ENCODE results near the gene PRKCH. TPM values are rescaled to one million over a fixed set of nuclear protein-coding genes. Genes with fewer than 3 reads are reported as not detected.

The PRKCH gene
- total RNA-seq, 1 experiment from 2014 or later = 170 TPM

GRCh38 chr14:61586544-61587055 is 265.2 kb downstream of the PRKCH start:
- Histone ChIP-seq H3K4me3 (ENCODE audit: low read length) (peak overlapping the region; percentile 9; the same call in 1 of the 2 replicates), H3K4me1 (ENCODE audit: insufficient read depth, low read length) (peaks cover 37% of the 10 kb centered on the region), H4K20me1 (ENCODE audit: low read length) (no peaks in the 10 kb centered on the region), H2AFZ (ENCODE audit: low read length) (no peak overlapping the region), H3K9me2 (replicated peaks; ENCODE audit: low read length) (no peaks in the 10 kb centered on the region), H3K27me3 (ENCODE audit: low read length) (no peaks in the 10 kb centered on the region), H3F3A (ENCODE audit: low read length, unreplicated experiment) (peaks cover 15% of the 10 kb centered on the region), H3K79me2 (ENCODE audit: low read length) (no peaks in the 10 kb centered on the region), H3K36me3 (ENCODE audit: low read depth, low read length) (no peaks in the 10 kb centered on the region), H3K9me3 (ENCODE audit: low read length) (no peaks in the 10 kb centered on the region), H3K9ac (ENCODE audit: low read length) (peak overlapping the region; percentile 68), H3K27ac (ENCODE audit: low read length) (peak overlapping the region; percentile 93), H3K4me2 (ENCODE audit: low read length) (peak overlapping the region; percentile 58)
- ChIA-PET POLR2A (ENCODE audit: unreplicated experiment) (interaction anchor here (0.5 to 1.8 kb wide), 12 partner anchors 13 to 252 kb away, joined by 3 to 11 read pairs (median 6); partner anchors contain the start of gene HIF1A), CTCF (interaction anchor here (0.5 to 1.0 kb wide), 7 partner anchors 22 to 125 kb away, joined by 3 to 9 read pairs (median 4); no protein-coding TSS in a partner anchor)
- no TSS peak for BruUV-seq (replicated peaks)
- ATAC-seq (peak; percentile 79), DNase-seq (peak; percentile 90)
- TF ChIP-seq EZH2 (IDR thresholded peaks at IDR 0.05; ENCODE audit: low read length, unreplicated experiment) (no peak), EZH2phosphoT487 (IDR thresholded peaks at IDR 0.05; ENCODE audit: borderline replicate concordance, low read length) (no peak), CTCF (conservative IDR thresholded peaks at IDR 0.05; ENCODE audit: low read depth, low read length) (no peak)
- intact Hi-C loops (cut with micrococcal nuclease) = loop anchor here (1.0 to 2.0 kb wide), 5 partner anchors 22 to 76 kb away; no protein-coding TSS in a partner anchor

- Histone ChIP-seq H3K36me3 (ENCODE audit: low read depth, low read length) (no peaks in the 10 kb centered on the region), H2AFZ (ENCODE audit: low read length) (no peak overlapping the region), H3K4me3 (ENCODE audit: low read length) (no peak overlapping the region), H3K4me2 (ENCODE audit: low read length) (peak overlapping the region; percentile 38), H3F3A (ENCODE audit: low read length, unreplicated experiment) (peaks cover 15% of the 10 kb centered on the region), H3K9me3 (ENCODE audit: low read length) (no peaks in the 10 kb centered on the region), H3K9me2 (replicated peaks; ENCODE audit: low read length) (no peaks in the 10 kb centered on the region), H3K4me1 (ENCODE audit: insufficient read depth, low read length) (peaks cover 37% of the 10 kb centered on the region), H3K9ac (ENCODE audit: low read length) (peak overlapping the region; percentile 50), H3K27ac (ENCODE audit: low read length) (peak overlapping the region; percentile 93), H3K27me3 (ENCODE audit: low read length) (no peaks in the 10 kb centered on the region), H3K79me2 (ENCODE audit: low read length) (no peaks in the 10 kb centered on the region), H4K20me1 (ENCODE audit: low read length) (no peaks in the 10 kb centered on the region)
- no peak for DNase-seq
- ATAC-seq = no peak
- CTCF ChIA-PET = interaction anchor here (0.5 kb wide), 1 partner anchor 77 kb away, joined by 7 read pairs; no protein-coding TSS in a partner anchor
- POLR2A ChIA-PET (ENCODE audit: unreplicated experiment) = interaction anchor here (0.6 to 1.2 kb wide), 5 partner anchors 13 to 175 kb away, joined by 3 to 8 read pairs (median 3); no protein-coding TSS in a partner anchor
- BruUV-seq (replicated peaks) = TSS peak; percentile 87
- TF ChIP-seq CTCF (conservative IDR thresholded peaks at IDR 0.05; ENCODE audit: low read depth, low read length) (no peak), EZH2phosphoT487 (IDR thresholded peaks at IDR 0.05; ENCODE audit: borderline replicate concordance, low read length) (no peak), EZH2 (IDR thresholded peaks at IDR 0.05; ENCODE audit: low read length, unreplicated experiment) (no peak)
- intact Hi-C loops (cut with micrococcal nuclease) = loop anchor here (2.0 kb wide), 1 partner anchor 44 kb away; no protein-coding TSS in a partner anchor
Measured at GRCh38 chr14:61587081-61587713, 265.8 kb downstream of the PRKCH start.
